Measurements from ENCODE around the gene ANKS3. TPM values are rescaled to one million over a fixed set of nuclear protein-coding genes. Genes with fewer than 3 reads are reported as not detected.

ANKS3 gene
- total RNA-seq, 4 donors from 2014 or later, result 10.4 to 28.8 (median 17.4) TPM

DNA sequence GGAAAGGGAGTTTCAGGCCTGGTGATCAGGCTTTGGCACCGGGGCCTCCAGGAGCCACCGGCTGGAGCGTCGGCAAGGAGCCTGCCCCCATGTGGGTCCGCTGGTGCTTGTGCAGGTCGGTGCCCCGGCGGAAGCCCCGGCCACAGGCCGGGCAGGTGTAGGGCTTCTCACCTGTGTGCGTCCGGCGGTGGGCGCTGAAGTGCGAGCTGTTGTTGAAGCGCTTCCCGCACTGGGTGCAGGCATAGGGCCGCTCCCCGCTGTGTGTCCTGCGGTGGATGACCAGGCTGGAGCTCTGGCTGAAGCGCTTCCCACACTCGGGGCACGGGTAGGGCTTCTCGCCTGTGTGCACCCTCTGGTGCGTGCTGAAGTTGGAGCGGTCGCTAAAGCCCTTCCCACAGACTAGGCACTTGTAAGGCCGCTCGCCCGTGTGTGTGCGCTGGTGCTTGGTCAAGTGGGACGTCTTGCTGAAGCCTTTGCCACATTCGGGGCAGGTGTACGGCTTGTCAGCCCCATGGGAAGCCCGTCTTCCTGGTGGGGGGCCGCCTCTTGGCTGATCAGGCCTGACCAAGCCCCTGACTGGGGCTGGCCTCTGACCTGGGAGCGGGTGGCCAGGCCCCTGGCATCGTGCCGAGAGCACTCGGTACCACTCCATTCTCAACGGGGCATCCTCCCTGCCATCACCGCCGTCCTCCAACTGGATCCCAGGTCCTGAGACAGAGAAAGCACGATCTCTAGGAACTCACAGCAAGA, 18.5 kb upstream of the ANKS3 start:
- no peak for DNase-seq (ENCODE audit: low spot score in 2 of 2)
- TF ChIP-seq POLR2A (IDR thresholded peaks at IDR 0.05), result no peak
- TF ChIP-seq, protein P1, sequence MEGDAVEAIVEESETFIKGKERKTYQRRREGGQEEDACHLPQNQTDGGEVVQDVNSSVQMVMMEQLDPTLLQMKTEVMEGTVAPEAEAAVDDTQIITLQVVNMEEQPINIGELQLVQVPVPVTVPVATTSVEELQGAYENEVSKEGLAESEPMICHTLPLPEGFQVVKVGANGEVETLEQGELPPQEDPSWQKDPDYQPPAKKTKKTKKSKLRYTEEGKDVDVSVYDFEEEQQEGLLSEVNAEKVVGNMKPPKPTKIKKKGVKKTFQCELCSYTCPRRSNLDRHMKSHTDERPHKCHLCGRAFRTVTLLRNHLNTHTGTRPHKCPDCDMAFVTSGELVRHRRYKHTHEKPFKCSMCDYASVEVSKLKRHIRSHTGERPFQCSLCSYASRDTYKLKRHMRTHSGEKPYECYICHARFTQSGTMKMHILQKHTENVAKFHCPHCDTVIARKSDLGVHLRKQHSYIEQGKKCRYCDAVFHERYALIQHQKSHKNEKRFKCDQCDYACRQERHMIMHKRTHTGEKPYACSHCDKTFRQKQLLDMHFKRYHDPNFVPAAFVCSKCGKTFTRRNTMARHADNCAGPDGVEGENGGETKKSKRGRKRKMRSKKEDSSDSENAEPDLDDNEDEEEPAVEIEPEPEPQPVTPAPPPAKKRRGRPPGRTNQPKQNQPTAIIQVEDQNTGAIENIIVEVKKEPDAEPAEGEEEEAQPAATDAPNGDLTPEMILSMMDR (IDR thresholded peaks at IDR 0.05), result no peak
- 94 to 96% methylated on average over 35 to 38 of the region's 44 CpGs for WGBS, 2 donors
- H3K4me3 ChIP-seq (ENCODE audit: low read depth, poor library complexity, severe bottlenecking), result no peak overlapping the region
- intact Hi-C loops (cut with DNase I; ENCODE audit: low total_unique reads), result no loop called here

DNA sequence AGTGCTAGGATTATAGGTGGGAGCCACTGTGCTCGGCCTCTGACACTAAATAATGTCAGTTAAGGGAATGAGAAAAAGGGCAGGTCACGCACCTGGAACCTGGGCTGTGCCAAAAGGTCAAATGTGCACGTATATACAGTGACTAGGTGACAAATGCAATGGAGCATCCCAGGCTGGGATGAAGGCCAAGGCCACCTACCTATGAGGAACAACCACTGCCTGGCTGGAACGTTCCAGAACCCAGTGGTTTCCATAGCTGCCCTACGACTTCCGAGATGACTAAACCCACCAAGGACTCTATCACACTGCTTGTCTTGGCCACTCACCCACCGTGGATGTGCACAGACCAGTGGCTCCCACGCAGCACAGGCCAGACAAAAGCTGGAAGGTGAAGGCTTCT, 16.8 kb upstream of the ANKS3 start:
- H3K4me3 ChIP-seq (ENCODE audit: low read depth, poor library complexity, severe bottlenecking), result no peak overlapping the region
- no peak for TF ChIP-seq POLR2A (IDR thresholded peaks at IDR 0.05)
- TF ChIP-seq, protein P1 (IDR thresholded peaks at IDR 0.05), result no peak
- intact Hi-C loops (cut with DNase I; ENCODE audit: low total_unique reads), result no loop called here
- WGBS, 2 donors, result 78 to 83% methylated on average over 8 of the region's 8 CpGs
- DNase-seq (ENCODE audit: low spot score in 2 of 2), result no peak

GRCh38 chr16:4749700-4750257, 15.7 kb upstream of the ANKS3 start:
- DNase-seq (ENCODE audit: low spot score in 2 of 2), result no peak

GRCh38 chr16:4748682-4749411, 14.8 kb upstream of the ANKS3 start:
- no peak overlapping the region for H3K4me3 ChIP-seq (ENCODE audit: low read depth, poor library complexity, severe bottlenecking)
- 86 to 89% methylated on average over 12 to 16 of the region's 16 CpGs for WGBS, 2 donors
- TF ChIP-seq POLR2A (IDR thresholded peaks at IDR 0.05), result no peak
- TF ChIP-seq, protein P1 (IDR thresholded peaks at IDR 0.05), result no peak
- DNase-seq (ENCODE audit: low spot score in 2 of 2), result no peak
- intact Hi-C loops (cut with DNase I; ENCODE audit: low total_unique reads), result no loop called here

More at GRCh38 chr16:4749700-4750257, 15.7 kb upstream of the ANKS3 start:
- H3K4me3 ChIP-seq (ENCODE audit: low read depth, poor library complexity, severe bottlenecking), result no peak overlapping the region
- 89% methylated on average over 4 to 10 of the region's 10 CpGs for WGBS, 2 donors
- TF ChIP-seq, protein P1 (IDR thresholded peaks at IDR 0.05), result no peak
- TF ChIP-seq POLR2A (IDR thresholded peaks at IDR 0.05), result no peak
- intact Hi-C loops (cut with DNase I; ENCODE audit: low total_unique reads), result no loop called here

GRCh38 chr16:4747906-4748681, 14.0 kb upstream of the ANKS3 start:
- WGBS, 2 donors, result 69 to 71% methylated on average over 14 of the region's 14 CpGs
- DNase-seq (ENCODE audit: low spot score in 2 of 2), result no peak
- TF ChIP-seq POLR2A (IDR thresholded peaks at IDR 0.05), result no peak
- H3K4me3 ChIP-seq (ENCODE audit: low read depth, poor library complexity, severe bottlenecking), result no peak overlapping the region
- intact Hi-C loops (cut with DNase I; ENCODE audit: low total_unique reads), result no loop called here
